CD4-positive, alpha-beta T cell treated with Interleukin-15 for 1 hour (primary cell): Measurements from ENCODE around the gene PPP3CA.

Experiments
- DNase-seq: peaks from one replicate; pipeline ENCODE4 v3.0.0-alpha.2; 2020

The PPP3CA gene

DNA sequence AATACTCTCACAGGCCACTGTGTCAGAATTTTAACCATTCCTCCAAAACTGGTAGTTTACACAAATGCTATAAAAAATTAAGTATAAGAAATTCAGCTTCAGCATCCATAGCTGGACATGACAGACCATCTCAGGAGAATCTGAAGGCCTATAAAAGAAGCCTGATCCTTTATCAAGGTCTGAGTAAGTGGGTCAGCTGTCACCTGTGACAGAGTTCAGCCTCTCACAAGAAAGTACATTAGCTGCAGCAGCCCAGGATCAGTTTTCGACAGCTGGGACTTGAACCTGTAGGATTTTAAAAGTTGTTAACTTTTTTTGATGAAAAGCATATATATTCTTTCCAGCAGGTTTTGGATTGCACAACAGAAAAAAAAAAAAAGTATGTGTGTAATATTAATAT is 60.7 kb downstream of the PPP3CA start:
- no peak for DNase-seq

DNA sequence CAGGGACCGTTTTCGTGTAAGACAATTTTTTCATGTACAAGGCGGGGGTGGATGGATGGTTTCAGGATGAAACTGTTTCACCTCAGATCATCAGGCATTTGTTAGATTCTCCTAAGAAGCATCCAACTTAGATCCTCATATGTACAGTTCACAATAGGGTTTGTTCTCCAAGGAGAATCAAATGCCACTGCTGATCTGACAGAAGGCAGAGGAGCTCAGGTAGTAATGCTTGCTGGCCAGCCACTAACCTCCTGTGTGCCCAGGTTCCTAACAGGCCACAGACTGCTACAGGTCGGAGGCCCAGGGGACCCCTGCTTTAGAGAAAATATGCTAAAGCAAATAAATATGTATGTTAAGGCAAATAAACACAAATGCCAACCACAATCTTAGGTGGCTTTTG is 61.3 kb downstream of the PPP3CA start:
- no peak for DNase-seq

DNA sequence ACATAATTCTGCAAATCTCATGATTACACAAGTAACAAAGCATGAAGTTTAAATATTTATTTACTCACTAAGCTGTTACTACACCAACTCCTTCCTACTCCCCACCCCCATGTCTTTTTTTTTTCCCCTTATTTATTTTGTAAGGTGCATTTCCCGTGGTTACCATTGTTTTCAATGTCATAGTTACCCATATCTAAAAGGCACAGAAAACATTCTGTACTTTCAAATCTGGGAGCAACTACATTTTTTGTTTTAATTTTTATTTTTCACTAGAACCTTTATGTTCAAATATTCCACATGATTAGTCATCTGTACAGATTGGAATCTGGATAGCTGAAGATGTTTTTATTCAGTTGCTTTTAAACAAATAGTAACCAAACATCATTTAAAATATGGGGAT is 62.8 kb downstream of the PPP3CA start:
- DNase-seq: no peak

DNA sequence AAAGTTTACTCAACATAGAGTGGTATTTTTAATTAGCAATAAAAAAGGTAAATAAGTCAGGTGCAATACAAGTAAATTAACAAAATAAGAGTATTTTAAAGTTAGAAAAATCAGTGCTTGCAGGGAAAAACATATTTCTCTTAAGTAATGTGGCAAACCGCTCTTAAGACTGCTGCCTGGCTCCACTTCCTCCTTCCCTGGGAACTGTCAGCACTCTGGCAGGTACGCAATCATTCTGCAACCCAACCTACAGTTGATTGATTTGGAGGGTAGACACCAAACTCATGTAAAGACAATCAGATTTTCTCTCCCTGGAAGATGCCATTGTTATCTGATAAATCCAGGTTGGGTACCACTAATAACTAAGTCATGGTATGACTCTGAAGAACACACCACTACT is 63.9 kb downstream of the PPP3CA start:
- no peak for DNase-seq

DNA sequence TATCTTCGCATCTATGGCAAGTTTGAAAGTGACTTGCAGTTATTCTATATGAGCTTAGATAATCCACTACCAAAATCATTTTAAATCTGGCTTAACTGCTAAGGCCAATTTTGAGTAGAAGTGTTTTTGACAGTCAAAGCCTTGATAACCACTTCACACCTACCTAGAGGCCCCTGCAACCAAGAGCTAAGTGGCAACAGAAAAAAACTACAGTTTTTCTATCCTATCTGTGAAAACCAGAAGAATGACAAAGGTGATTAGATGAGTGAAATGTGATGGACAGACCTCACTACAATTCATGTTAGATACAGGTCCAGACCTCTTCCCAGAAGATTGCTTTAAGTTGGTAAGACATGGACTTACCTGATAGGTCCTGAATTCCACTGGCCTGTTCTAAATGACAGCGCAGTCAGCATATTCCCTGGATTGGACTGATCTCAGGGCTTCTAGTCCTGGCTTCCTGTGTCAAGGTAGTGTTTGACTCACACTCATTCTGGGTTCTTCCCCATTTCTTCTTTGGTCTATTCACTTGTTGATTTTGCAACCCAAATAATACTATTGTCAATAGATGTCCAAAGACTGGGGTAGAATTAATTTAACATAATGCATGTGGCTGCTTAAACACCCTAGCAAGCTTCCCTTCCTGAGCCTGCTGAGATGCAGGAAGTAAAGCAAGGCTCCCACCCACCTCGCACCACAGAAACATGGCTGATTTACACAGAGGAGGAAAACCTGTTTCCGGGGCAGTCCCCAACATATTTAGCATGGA is 65.1 kb downstream of the PPP3CA start:
- no peak for DNase-seq

DNA sequence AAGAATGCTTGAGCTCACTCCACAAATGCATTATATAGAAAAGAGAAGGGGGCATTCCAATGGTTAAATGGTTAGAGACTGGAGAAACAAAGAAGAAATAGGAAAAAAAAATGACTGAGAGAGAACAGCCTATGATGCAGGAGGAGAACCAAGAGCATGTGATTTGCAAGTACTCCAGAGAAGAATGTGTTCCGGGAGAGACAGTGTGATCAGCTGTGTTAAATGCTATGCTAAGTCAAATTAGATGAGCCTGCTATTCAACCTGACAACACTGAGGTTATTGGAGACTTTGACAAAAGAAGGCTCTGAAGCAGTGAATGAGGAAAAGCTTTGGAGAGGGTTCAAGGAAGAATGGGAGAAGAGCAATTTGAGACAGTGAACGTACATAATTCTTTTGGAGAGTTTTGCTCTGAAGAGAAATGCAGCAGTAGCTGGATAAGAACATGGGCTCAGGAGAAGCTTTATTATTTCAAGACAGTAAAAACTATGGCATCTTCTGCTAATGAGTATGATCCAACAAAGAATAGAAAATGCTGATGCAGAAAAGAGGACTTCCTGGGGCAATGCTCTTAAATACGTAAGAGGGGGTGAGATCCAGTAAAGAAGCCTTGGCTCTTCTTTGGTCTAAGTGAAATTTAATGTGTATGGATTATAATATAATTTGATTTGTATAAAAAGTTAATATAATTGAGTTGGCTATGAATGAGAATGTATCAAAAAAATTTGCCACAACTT is 66.3 kb downstream of the PPP3CA start:
- no peak for DNase-seq

DNA sequence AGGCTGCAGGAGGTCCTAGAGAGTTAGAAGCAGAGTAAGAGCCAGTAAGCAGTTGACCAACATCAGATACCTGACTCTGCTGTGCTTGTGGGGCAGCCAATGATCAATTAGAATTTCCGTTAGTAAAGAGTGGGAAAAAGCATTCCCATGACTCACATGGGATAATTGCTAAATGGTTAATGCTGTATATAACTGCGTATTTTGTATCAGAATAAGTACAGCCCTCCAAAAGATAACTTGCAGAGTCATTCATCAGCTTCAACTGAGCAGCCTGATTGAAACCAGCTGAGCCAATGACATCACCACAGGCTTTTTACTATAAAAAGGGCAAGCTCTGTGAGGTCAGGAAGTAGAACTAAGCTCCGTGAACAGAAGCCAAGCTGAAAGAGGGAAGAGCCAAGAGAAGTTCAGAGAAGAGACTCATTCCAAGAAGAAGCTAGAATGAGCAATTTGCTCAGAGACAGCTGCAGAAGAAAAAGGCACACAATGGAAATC is 67.9 kb downstream of the PPP3CA start:
- peak; percentile 24 for DNase-seq

DNA sequence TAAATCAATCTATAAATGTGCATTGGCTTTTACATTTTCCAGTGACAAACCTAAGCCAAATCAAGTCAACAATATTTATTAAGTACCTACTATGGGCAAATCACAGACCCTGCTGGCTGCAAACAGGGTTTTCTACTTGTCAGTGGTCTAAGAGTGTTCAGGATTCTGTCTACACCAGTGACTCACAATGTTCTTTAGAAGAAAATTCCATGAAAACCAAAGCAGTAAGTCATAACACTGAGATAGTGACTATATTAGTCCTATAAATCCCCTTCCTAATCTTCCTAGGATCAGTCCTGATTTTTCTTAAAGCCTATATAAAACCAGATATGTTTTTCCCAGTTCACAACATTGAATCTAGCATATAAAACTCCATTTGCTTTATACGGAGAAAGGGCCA is 69.7 kb downstream of the PPP3CA start:
- DNase-seq: no peak

DNA sequence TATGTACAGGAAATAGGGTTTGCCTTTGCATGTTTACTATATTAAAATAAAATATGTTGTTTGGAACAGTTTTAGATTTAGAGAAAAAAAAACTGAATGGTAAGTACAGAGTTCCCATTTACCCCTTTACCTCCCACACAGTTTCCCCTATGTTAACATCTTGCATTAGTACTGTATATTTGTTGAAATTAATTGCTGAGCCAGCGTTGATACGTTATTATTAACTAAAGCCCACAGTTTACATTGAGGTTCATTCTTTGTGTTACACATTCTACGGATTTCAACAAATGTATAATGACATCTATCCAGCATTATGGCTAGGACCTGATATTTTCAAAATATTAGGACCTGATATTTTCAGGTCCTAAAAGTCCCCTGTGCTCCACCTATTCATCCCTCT is 70.7 kb downstream of the PPP3CA start:
- no peak for DNase-seq

DNA sequence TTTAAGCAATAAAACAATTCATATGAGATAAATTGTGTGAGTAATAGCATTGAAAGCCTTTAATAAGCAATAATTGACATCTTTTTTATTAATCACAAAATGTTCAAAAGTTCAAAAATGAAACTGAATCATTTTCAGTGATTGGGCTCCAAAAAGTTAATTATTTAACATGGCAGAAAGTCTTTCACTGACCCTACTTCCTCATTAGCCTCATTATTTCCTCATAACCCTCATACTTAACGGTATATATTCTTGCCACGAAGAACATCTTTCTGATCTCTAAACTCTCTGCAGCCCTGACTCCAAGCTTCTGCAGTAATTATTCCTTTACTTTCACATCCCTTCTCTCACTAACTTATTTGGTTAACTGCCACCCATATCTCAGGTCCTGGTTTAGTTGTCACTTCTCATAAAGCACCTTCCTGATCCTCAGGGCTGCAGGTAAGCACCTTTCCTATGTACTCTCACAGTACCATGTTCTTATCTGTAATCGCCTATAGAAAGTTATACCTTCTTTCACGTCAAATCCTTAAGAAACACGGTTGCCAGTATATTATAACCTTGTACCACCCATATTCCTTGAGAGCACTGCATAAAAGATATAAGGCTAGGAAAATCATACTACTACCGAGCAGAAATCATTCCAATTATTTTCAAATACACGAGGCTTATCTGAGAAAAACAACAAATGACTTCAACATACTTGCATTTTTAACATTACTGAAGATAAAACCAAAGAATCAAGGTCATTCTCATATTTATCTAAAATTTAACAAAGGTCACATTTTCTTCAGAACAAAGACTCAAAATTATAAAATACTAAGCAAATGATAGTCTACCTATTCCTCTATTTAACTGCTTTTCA is 72.2 kb downstream of the PPP3CA start:
- DNase-seq: no peak

DNA sequence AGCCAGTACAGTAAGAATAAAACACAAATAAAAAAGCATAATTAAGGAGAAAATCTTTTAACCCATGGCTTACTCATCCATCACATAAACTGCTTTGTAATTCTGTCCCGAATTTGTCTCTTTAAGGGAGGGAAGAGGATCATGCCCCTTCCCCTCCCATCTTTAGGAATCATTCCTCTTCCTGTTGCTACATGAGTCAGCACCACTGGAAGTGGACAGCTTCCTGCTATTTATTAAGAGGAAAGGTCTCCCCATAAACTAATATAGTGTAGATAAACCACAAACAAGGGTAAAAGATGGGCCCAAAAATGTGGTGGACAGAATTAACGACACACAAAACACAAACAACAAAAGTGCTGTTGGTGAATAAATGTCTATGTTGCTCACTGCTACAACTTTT is 75.8 kb downstream of the PPP3CA start:
- DNase-seq: no peak

DNA sequence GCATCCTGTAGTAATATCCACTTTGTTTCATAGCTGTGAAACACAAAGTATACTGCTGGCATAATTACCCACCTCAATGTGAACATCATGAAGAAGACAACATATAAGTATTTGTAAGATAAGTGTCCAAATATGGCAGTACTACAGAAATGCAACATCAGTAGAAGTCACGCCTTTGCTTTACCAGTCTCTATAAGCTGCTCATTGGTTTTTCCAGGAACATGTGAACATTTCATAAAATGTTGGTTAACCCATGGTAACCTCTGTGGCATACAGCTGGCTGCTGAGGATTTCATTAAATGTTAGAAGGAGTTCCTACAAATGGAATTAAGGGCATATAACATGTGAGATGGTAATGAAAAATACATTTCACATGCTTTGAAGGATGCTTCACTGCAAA is 77.6 kb downstream of the PPP3CA start:
- DNase-seq: no peak

DNA sequence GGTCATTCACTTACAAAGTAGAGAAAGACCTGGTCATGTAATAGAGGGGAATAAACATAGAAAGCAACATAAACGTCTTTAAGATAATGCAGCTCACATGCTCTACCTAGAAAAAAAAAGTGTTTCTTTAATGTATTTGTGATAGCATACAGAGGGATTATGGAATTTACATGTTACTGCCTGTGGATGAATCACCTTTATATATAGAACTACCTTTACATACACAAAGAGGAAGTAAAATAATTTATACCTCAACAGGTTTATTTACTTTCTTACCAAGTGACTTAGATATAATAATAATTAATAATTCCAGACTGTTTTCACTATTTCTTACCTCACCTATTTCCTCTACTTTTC is 81.5 kb downstream of the PPP3CA start:
- no peak for DNase-seq

DNA sequence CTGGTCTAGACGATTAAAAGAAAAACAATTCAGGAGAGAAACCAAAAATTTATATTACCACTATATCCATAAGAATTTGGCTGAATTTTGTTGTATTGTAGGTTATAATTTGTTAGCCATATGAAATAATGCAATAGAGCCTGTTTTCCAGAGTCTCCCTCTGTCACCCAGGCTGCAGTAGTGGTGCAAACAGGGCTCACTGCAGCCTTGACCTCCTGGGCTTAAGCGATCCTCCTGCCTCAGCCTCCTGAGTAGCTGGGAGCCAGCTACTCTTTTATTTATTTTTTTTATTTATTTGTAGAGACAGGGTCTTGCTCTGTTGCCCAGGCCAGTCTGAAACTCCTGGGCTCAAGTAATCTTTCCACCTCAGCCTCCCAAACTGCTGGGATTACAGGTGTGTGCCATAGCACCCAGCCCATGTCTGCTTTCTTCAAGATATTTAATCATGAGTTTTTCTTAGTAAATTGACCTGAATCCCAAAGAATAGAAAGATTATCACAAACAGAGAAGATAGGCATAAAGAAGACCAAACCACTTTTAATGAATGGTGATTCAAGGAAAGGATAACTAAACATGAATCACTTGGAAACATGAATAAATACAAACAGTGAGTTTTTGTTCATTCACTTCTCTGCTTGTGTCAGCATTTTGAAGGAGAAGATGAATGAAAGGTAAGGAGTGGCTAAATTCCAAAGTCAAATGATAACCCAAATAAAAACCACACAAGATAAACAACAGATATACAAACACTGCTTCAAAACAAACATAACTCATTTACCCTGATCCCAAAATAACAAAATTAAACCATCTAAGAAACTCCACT is 82.1 kb downstream of the PPP3CA start:
- no peak for DNase-seq

DNA sequence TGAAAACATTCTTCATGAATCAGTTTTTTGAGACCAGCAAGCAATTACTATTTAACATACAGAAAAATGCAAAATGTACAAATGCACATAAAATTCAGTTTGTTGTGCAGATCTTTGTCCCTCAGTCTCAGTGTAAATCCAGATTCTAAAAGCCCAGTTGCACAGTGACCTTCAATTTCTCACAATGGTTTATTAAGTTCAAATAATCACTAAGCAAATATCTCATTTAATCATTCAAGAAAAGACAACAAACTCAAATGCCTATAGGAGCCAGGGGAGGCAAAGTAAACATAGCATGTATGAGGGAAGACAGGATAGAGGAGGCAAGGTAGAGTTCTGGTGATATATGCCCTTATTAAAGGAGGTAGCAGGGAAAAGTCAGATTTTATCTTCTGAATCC is 82.8 kb downstream of the PPP3CA start:
- DNase-seq: no peak

DNA sequence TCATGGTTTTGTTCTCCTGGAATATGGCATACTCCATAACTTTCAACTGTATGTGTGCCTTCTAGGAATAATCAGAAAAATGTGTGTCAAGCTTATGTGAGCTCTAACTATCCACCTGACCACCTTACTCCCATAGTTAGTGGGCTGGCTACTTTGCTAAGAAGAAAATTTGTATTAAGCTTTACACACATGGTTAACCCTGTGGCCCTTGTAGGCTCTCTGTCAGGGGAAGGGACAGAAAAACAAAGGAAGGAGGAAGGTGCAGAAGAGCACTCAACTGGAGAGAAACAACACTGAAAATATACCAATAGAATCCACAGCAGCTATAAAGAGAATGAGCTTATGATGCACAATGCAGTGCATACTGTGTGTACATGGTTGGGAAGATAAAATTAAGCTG is 84.6 kb downstream of the PPP3CA start:
- no peak for DNase-seq

DNA sequence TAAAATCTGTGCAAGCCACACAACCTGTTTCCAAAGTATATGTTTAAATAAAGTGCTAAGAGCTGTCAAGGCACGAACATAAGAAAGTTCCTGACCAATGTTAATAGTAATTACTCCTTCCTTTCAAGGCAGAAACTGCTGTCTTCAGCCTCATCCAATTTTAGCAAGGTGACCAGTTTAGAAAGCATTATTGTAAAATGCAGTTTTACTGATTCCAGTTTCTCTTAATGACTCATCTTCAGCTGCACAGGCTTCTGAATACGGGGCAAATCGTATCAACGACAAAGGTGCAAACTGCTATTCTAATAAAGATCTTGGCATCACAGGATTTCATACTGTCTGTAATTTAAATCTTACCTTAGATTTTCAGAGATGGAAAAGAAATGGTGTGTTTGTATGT is 87.5 kb downstream of the PPP3CA start:
- no peak for DNase-seq

DNA sequence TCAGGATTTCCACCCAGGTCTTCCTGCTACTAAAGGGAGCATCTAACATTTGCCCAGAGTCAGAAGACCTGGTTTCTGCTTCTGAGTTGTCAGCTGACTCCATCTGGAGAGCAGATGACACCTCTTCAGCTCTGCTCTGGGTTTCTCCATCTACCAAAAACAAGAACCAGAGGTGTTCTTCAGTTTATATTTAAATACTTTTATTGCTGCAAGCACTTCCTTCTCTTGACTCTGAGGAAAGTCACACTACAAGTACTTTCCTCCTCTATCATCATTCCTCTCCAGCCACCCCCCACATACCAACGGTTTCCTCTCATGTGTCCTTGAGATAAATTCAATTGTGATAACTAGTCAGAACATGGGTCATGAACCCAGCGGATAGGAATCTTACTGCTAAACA is 88.4 kb downstream of the PPP3CA start:
- DNase-seq: no peak

DNA sequence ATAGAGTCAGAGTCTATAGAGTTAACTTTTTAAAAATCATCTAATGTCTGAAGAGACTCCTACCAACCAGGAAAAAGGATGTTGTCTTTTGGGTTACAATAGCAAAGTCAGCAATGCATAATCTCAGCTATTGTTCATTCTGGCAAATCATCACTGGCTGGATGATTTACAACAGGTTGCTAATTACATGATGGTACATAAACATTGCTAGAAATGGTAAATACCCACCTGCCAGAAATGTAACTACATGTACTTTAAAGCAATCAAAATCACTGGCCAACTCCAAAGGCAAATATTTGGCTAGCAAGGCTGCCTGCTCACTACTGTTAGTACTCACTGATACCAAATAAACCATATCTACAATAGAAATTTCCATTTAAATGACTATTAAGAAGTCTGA is 91.1 kb downstream of the PPP3CA start:
- no peak for DNase-seq

DNA sequence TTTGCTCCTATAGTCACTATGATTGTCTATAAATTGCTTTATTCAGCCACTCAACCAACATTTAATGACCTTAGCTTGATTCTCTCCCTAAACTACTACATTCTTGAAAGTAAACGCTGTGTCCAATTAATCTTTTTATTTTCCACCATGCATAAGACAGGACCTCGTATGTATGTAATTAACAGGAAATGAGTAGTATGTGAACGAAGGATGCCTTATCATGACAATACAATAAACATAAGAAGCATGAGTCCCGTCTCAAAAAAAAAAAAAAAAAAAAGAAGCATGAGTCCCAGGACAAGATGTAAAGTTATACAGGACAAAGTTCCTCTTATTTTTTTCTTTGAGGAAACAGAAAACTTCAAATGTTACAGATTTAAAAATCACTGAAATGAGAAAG is 92.5 kb downstream of the PPP3CA start:
- no peak for DNase-seq

DNA sequence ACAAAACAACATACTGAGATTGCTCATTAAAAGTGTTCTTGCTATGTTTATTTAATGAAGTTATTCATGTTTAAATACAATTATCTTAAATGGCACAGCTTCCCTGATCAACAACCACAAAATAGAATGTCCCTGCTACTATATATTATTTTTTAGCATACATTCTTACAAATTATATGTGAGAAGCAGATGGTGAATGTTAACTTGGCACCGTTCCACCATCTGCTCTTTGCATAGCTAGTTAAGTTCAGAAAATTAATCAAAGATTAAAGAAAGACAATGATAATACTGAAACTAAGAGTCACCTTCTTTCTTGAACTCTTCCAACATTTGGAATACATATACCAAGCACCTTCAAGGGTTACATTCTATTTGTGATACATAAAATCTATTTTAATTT is 94.2 kb downstream of the PPP3CA start:
- DNase-seq: no peak

DNA sequence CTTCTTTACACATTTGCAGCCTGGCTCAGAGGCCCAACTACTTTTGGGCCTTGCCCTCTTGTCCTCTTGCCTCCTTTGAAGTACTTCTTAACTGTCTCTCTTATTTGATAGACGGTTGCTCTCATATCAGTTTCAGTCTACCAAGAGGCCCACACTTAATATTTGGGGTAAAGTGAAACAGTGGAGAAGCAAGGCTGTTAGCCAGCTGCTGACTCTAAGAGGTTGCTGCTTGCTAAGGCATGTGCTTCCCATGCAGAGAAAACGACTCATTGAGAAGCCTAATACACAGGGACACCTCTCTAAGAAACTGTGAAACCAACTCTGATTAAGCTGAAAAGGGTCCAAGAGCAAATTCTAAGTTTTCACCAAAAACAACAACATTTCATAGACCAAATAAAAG is 94.6 kb downstream of the PPP3CA start:
- DNase-seq: no peak

DNA sequence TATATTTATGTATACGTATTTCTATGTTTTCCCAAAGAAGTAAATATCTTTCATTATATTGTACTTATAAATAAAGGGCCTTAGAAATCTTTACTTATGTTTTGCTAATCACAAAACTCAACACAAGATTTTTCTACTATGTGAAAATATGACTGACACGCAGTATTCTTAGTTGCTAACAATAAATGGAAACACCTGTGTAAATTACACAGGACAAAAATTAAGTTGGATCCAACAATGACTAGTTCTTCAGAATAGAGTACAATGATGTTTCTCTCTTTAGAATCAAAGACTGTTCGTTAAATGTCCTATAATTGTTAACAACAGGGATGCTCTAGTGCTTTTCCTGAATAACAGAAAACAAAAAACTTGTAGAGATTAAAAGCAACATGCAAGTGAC is 96.1 kb downstream of the PPP3CA start:
- DNase-seq: no peak
